Mucosa of descending colon (tissue), 3 donors: ENCODE data around the gene TNNI2. TPM values are rescaled to one million over a fixed set of nuclear protein-coding genes. Genes with fewer than 3 reads are reported as not detected.
"Not testable (repeated sequence)": the region's sequence is repeated elsewhere in the genome, so short reads cannot be mapped to it uniquely, and the experiment has no call there.

ENCODE experiments used
- ATAC-seq: fragments of 200-7000 bp; cut with Tn5 transposase; one replicate; pipeline ENCODE4 v1.9.1; 2020; ENCODE audit warnings: mild to moderate bottlenecking, moderate library complexity
- DNase-seq, 3 donors: peaks; one replicate each; pipeline ENCODE4 v3.0.0-alpha.2; 2020
- H3K36me3 ChIP-seq: fragments of 200-600 bp; one replicate; pipeline ENCODE4 v1.8.0; 2021; ENCODE audit warnings: low read depth, mild to moderate bottlenecking
- H3K4me1 ChIP-seq: fragments of 200-600 bp; one replicate; pipeline ENCODE4 v1.8.0; 2021; ENCODE audit warnings: low read depth, mild to moderate bottlenecking
- H3K4me3 ChIP-seq: fragments of 200-600 bp; one replicate; pipeline ENCODE4 v1.8.0; 2021; ENCODE audit warnings: mild to moderate bottlenecking
- H3K9me3 ChIP-seq: fragments of 200-600 bp; one replicate; pipeline ENCODE4 v1.8.0; 2021; ENCODE audit warnings: mild to moderate bottlenecking
- CTCF ChIP-seq: fragments of 200-600 bp; IDR thresholded peaks from one replicate; pipeline ENCODE4 v1.8.0; 2022; ENCODE audit warnings: antibody characterized with exemption, mild to moderate bottlenecking
- intact Hi-C, 2 donors: fragments of 100-400 bp; cut with DNase I in 1 of 2; cut with micrococcal nuclease in 1 of 2; formaldehyde crosslinking; loops; one replicate each; pipeline versions ENCODE4 v1.11.0 to v1.11.1; 2022; cut with DNase I, micrococcal nuclease
- total RNA-seq, 3 donors: library from RNA; stranded (reverse); fragmentation: NEBNext Ultra II Directional in 2 of 3; extraction: Animal tissue kit (Norgen Biotek cat#: 25700) in 2 of 3; gene quantifications; one replicate each; pipeline versions ENCODE4 v1.2.1 to v1.2.4, GENCODE V29; 2021 to 2023
- donor health status: DM: no; HTN: no; CAD: no; lungs with moderate emphysema.
- donor health status: DM: no; HTN: no; CAD: no.
- donor health status: DM: no; HTN: yes; CAD: no.

Gene TNNI2
- total RNA-seq, 3 donors from 2014 or later = 0.46 TPM; not detected in 2

- no peaks in the 10 kb centered on the region for H3K4me1 ChIP-seq
- no peaks in the 10 kb centered on the region for H3K36me3 ChIP-seq
- H3K4me3 ChIP-seq = no peak overlapping the region
These were observed 41.2 kb upstream of the TNNI2 start for GRCh38 chr11:1797391-1798125.

GRCh38 chr11:1803246-1803645, 35.5 kb upstream of the TNNI2 start:
- Histone ChIP-seq H3K36me3 (no peaks in the 10 kb centered on the region), H3K4me1 (peaks cover 3% of the 10 kb centered on the region), H3K4me3 (no peak overlapping the region), H3K9me3 (no peaks in the 10 kb centered on the region)
- no peak for TF ChIP-seq CTCF
- intact Hi-C loops = no loop called here
- ATAC-seq (no peak), DNase-seq (no peak)

More at GRCh38 chr11:1797391-1798125, 41.2 kb upstream of the TNNI2 start:
- DNase-seq (no peak), ATAC-seq (no peak)
- intact Hi-C loops = no loop called here
- no peak for TF ChIP-seq CTCF
- no peaks in the 10 kb centered on the region for H3K9me3 ChIP-seq

DNA sequence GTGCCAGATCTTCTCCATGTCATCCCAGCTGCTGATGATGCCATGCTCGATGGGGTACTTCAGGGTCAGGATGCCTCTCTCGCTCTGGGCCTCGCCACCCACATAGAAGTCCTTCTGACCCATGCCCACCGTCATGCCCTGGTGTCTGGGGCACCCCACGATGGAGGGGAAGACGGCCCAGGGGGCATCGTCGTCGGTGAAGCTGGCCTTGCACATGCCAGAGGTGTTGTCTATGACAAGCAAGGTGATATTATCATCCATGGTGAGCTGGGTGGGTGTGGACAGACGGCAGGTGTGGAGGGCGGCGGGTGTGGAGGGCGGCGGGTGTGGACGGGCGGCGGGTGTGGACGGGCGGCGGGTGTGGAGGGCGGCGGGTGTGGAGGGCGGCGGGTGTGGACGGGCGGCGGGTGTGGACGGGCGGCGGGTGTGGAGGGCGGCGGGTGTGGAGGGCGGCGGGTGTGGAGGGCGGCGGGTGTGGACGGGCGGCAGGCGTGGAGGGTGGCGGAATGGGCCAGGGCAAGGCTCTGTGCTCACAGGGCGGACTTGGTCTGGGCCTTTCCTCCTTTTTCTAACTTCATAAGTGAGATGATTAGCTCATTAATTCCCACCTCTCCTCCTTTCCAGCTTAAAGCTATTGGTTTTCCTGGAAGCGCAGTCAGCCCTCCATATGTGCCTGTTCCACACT, 34.8 kb upstream of the TNNI2 start:
- H3K36me3 ChIP-seq, intact Hi-C loops: not testable (repeated sequence)
- ATAC-seq = peak; percentile 24

DNA sequence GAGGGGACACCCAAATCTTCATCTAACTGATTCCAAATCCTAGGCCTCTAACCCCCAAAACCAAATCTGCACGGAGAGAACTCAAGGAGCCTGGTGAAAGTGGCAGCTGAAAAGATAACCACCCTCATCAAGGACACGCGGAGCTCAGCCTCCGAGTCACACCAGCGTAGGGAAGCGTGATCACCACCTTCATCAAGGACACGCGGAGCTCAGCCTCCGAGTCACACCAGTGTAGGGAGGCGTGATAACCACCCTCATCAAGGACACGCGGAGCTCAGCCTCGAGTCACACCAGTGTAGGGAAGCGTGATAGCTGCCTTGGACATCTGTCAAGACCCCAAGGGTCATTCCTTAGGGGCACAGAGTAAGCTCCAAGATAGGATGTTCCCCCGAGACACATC, 33.3 kb upstream of the TNNI2 start:
- DNase-seq (no peak), ATAC-seq (no peak)
- no peaks in the 10 kb centered on the region for H3K9me3 ChIP-seq
- no peaks in the 10 kb centered on the region for H3K36me3 ChIP-seq
- H3K4me1 ChIP-seq = peaks cover 3% of the 10 kb centered on the region
- no peak overlapping the region for H3K4me3 ChIP-seq
- intact Hi-C loops = no loop called here
- TF ChIP-seq CTCF = no peak

More for the DNA sequence above, 34.8 kb upstream of the TNNI2 start:
- not testable (repeated sequence) for DNase-seq, H3K4me3 ChIP-seq, H3K9me3 ChIP-seq, H3K4me1 ChIP-seq

- H3K4me3 ChIP-seq = no peak overlapping the region
- no peaks in the 10 kb centered on the region for H3K9me3 ChIP-seq
- H3K4me1 ChIP-seq = peaks cover 3% of the 10 kb centered on the region
- intact Hi-C loops = no loop called here
- H3K36me3 ChIP-seq = no peaks in the 10 kb centered on the region
- TF ChIP-seq CTCF = no peak
- DNase-seq = no peak
- no peak for ATAC-seq
These were observed 31.4 kb upstream of the TNNI2 start for GRCh38 chr11:1807264-1807995.

DNA sequence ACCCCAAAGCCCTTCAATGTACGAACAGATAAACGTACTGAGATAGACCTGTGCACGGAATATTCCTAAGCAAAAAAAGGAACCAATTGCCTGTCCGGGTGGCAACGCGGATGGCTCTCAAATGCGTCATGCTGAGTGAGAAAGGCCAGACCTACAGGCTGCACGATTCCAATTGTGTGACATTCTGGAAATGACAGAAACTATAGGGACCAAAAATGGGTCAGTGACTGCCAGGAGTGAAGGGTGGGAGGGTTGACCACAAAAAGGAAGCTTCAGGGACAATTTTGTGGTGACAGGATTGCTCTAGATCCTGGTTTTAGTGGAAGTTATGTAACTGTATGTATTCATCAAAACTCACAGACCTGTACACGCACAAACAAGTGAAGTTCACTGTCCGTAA, 28.0 kb upstream of the TNNI2 start:
- intact Hi-C loops = no loop called here
- Histone ChIP-seq H3K4me3 (no peak overlapping the region), H3K4me1 (peaks cover 3% of the 10 kb centered on the region), H3K36me3 (no peaks in the 10 kb centered on the region), H3K9me3 (no peaks in the 10 kb centered on the region)
- no peak for TF ChIP-seq CTCF
- DNase-seq (no peak), ATAC-seq (no peak)
